ENCODE results near the gene SLC24A4. TPM values are rescaled to one million over a fixed set of nuclear protein-coding genes. Genes with fewer than 3 reads are reported as not detected.

Gene SLC24A4
- total and polyA plus RNA-seq, 2 donors (not counting 3 experiments of a cell fraction or from before 2014, with no cell fraction given), result 0.07 to 0.08 TPM

DNA sequence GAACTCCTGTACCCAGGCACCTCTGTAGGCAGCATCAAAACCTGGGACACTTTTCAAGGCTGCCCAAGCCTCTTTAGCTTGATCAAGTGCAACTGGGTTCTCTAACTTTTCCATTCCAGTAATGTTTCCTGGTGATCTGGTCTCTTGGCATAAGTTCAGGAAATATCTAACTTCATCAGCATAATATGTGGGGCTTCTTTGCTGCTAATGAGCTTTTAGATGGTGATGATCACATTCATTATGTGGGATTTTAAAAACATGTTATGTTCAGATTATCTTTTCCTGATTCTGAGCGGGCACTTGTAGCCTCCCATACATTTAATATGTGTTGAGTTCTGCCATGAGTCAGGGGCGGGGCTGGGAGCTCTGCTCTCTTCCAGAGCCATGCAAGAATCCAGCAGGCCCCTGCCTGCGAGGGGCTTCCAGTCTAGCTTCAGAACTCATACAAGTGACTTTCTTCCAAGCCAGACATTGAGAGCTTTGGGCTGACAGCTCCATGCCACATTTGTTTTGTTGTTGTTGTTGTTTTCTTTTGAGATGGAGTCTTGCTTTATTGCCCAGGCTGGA is 151.1 kb downstream of the SLC24A4 start:
- Histone ChIP-seq H3K4me2 (ENCODE audit: insufficient read depth, low read length) (no peak overlapping the region), H3K4me1 (ENCODE audit: control insufficient read depth, extremely low read depth, insufficient read depth, low read length) (no peaks in the 10 kb centered on the region), H3K9ac (replicated peaks; ENCODE audit: extremely low read depth, insufficient read depth, low read length) (no peak overlapping the region), H3K36me3 (ENCODE audit: control insufficient read depth in 2 of 2, extremely low read depth in 1 of 2, insufficient read depth in 2 of 2, low read length in 2 of 2) (no peaks in the 10 kb centered on the region), H4K20me1 (replicated peaks; ENCODE audit: control insufficient read depth, extremely low read depth, insufficient read depth, low read length) (no peaks in the 10 kb centered on the region), H2AFZ (ENCODE audit: low read depth, low read length) (no peak overlapping the region), H3K9me1 (replicated peaks; ENCODE audit: control insufficient read depth, extremely low read depth, insufficient read depth, low read length) (no peaks in the 10 kb centered on the region), H3K9me3 (replicated peaks; ENCODE audit: control insufficient read depth, insufficient read depth, low read length) (no peaks in the 10 kb centered on the region), H3K79me2 (ENCODE audit: control insufficient read depth, insufficient read depth, low read length) (no peaks in the 10 kb centered on the region), H3K4me3 (replicated peaks in 1 of 3; ENCODE audit: insufficient read depth in 1 of 3, low read depth in 1 of 3, low read length in 3 of 3) (no peak overlapping the region), H3K27ac (ENCODE audit: insufficient read depth, low read depth, low read length) (no peak overlapping the region), H3K27me3 (ENCODE audit: control insufficient read depth in 2 of 2, insufficient read depth in 2 of 2, low read length in 2 of 2) (peaks cover 2 to 3% of the 10 kb centered on the region in 2 experiments)
- no peak for TF ChIP-seq GATA2 (IDR thresholded peaks at IDR 0.05; ENCODE audit: insufficient read depth, insufficient read length, low read depth, low read length)
- no peak for TF ChIP-seq POLR2A (IDR thresholded peaks at IDR 0.05; ENCODE audit: low read depth, low read length)
- TF ChIP-seq MYC (IDR thresholded peaks at IDR 0.05; ENCODE audit: low read depth, low read length), result no peak
- TF ChIP-seq JUN (IDR thresholded peaks at IDR 0.05; ENCODE audit: borderline replicate concordance, insufficient read depth, insufficient read length, low read depth), result no peak
- TF ChIP-seq POLR2AphosphoS5 (IDR thresholded peaks at IDR 0.05; ENCODE audit: insufficient read depth, low read depth, low read length), result no peak
- no peak for TF ChIP-seq EZH2 (IDR thresholded peaks at IDR 0.05; ENCODE audit: borderline replicate concordance, low read depth, low read length, severe bottlenecking)
- TF ChIP-seq, protein P1, sequence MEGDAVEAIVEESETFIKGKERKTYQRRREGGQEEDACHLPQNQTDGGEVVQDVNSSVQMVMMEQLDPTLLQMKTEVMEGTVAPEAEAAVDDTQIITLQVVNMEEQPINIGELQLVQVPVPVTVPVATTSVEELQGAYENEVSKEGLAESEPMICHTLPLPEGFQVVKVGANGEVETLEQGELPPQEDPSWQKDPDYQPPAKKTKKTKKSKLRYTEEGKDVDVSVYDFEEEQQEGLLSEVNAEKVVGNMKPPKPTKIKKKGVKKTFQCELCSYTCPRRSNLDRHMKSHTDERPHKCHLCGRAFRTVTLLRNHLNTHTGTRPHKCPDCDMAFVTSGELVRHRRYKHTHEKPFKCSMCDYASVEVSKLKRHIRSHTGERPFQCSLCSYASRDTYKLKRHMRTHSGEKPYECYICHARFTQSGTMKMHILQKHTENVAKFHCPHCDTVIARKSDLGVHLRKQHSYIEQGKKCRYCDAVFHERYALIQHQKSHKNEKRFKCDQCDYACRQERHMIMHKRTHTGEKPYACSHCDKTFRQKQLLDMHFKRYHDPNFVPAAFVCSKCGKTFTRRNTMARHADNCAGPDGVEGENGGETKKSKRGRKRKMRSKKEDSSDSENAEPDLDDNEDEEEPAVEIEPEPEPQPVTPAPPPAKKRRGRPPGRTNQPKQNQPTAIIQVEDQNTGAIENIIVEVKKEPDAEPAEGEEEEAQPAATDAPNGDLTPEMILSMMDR (IDR thresholded peaks at IDR 0.05; ENCODE audit: extremely low read depth in 1 of 2, insufficient read depth in 1 of 2, low read depth in 1 of 2, low read length in 2 of 2), result no peak
- TF ChIP-seq FOS (IDR thresholded peaks at IDR 0.05; ENCODE audit: borderline replicate concordance, insufficient read depth, low read length), result no peak
- TF ChIP-seq, protein P2, sequence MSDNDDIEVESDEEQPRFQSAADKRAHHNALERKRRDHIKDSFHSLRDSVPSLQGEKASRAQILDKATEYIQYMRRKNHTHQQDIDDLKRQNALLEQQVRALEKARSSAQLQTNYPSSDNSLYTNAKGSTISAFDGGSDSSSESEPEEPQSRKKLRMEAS (IDR thresholded peaks at IDR 0.05; ENCODE audit: insufficient read depth, insufficient read length), result no peak
- dilution Hi-C loops (cut with MboI; ENCODE audit: extremely low pct_ligation_motif_present, low sequenced_read_pairs), result no loop called here
- BruUV-seq (replicated peaks), result no TSS peak
- FAIRE-seq, result no peak
- CTCF ChIA-PET, result interaction anchor here (1.2 to 1.4 kb wide), 2 partner anchors 13 to 15 kb away, joined by 3 to 4 read pairs; no protein-coding TSS in a partner anchor
- intact Hi-C loops (cut with micrococcal nuclease), result no loop called here
- POLR2A ChIA-PET, result no interaction called here
- no peak for DNase-seq (ENCODE audit: low read depth, low spot score)

All from endothelial cell of umbilical vein (primary cell).